HepG2 (cell line): ENCODE data around the gene CEACAM16. TPM values are rescaled to one million over a fixed set of nuclear protein-coding genes. Genes with fewer than 3 reads are reported as not detected.

Experiments used
- CBFB ChIP-seq: sonication (generic); formaldehyde crosslinking; IDR thresholded peaks from 2 replicates; pipeline ENCODE4 v1.4.0; 2020; ENCODE audit warnings: missing genetic modification reagents
- EP300 ChIP-seq, 3 experiments: sonication (generic) in 1 of 3; formaldehyde crosslinking in 1 of 3; IDR thresholded peaks; 2 replicates each; pipeline versions ENCODE4 v1.5.1 to v1.6.1; 2011 to 2020; ENCODE audit warnings: low read depth in 2 of 3, low read length in 2 of 3, borderline replicate concordance in 1 of 3, improper control_type of control experiment in 1 of 3, mild to moderate bottlenecking in 1 of 3, missing genetic modification reagents in 1 of 3, moderate library complexity in 1 of 3
- FLYWCH1 ChIP-seq: sonication (generic); formaldehyde crosslinking; IDR thresholded peaks from 2 replicates; pipeline ENCODE4 v1.8.1; 2023; ENCODE audit warnings: mild to moderate bottlenecking, missing genetic modification reagents
- GATAD2A ChIP-seq: IDR thresholded peaks from 2 replicates; pipeline ENCODE4 v1.6.1; 2016
- HMG20A ChIP-seq: IDR thresholded peaks from 2 replicates; pipeline ENCODE4 v1.6.1; 2016; ENCODE audit warnings: borderline replicate concordance
- MAFK ChIP-seq, 2 experiments: IDR thresholded peaks in 1 of 2; conservative IDR thresholded peaks in 1 of 2; 2 replicates each; pipeline ENCODE4 v1.6.1; 2011; ENCODE audit warnings: improper control_type of control experiment in 2 of 2, low read length in 2 of 2
- MXI1 ChIP-seq: IDR thresholded peaks from 3 replicates; pipeline ENCODE4 v1.6.1; 2012; ENCODE audit warnings: low read depth, low read length, inconsistent platforms, borderline replicate concordance
- NFYB ChIP-seq: sonication (generic); formaldehyde crosslinking; IDR thresholded peaks from 2 replicates; pipeline ENCODE4 v1.4.0; 2020; ENCODE audit warnings: missing genetic modification reagents
- NR2F2 ChIP-seq: IDR thresholded peaks from 2 replicates; pipeline ENCODE4 v1.6.1; 2012; ENCODE audit warnings: low read depth, inconsistent platforms, borderline replicate concordance
- RAD21 ChIP-seq: fragments of 450-650 bp; formaldehyde crosslinking; IDR thresholded peaks from 2 replicates; pipeline ENCODE4 v1.5.0; 2020; ENCODE audit warnings: mild to moderate bottlenecking
- RXRB ChIP-seq: IDR thresholded peaks from 2 replicates; pipeline ENCODE4 v1.6.1; 2016; ENCODE audit warnings: borderline replicate concordance, missing genetic modification reagents, missing compliant biosample characterization
- SALL1 ChIP-seq: sonication (generic); formaldehyde crosslinking; IDR thresholded peaks from 2 replicates; pipeline ENCODE4 v1.8.0; 2022; ENCODE audit warnings: mild to moderate bottlenecking, missing genetic modification reagents
- TCF7L2 ChIP-seq: IDR thresholded peaks from 2 replicates; pipeline ENCODE4 v1.6.1; 2011; ENCODE audit warnings: mild to moderate bottlenecking, low read depth, low read length, moderate library complexity
- ZBTB38 ChIP-seq: sonication (generic); formaldehyde crosslinking; IDR thresholded peaks from 2 replicates; pipeline ENCODE4 v1.5.1; 2020; ENCODE audit warnings: mild to moderate bottlenecking, missing genetic modification reagents
- ZNF572 ChIP-seq: sonication (generic); formaldehyde crosslinking; IDR thresholded peaks from 2 replicates; pipeline ENCODE4 v1.5.1; 2020; ENCODE audit warnings: mild to moderate bottlenecking, missing genetic modification reagents
- ZNF629 ChIP-seq: sonication (generic); formaldehyde crosslinking; conservative IDR thresholded peaks from 2 replicates; pipeline ENCODE4 v1.5.0; 2020; ENCODE audit warnings: missing genetic modification reagents
- polyA plus RNA-seq, 8 experiments: library from polyadenylated mRNA; depleted of rRNA in 3 of 8; stranded (reverse) in 7 of 8; unstranded in 1 of 8; fragments of >200 nt; fragmentation: Illumina TruSeq in 4 of 8; extraction: Trizol in 4 of 8; gene quantifications; 2 replicates each; pipeline versions ENCODE4 v1.2.1 to v1.2.3, GENCODE V29; 2011 to 2016; ENCODE audit warnings: low read depth in 4 of 8, missing spikeins in 1 of 8, mixed read lengths in 1 of 8; ENCODE audit not compliant: insufficient read depth in 1 of 8
- total RNA-seq, 5 experiments: library from RNA; depleted of rRNA; stranded (reverse); fragments of >200 nt; fragmentation: Illumina TruSeq; extraction: Trizol; gene quantifications; 2 replicates each; pipeline ENCODE4 v1.2.3, GENCODE V29; 2016; ENCODE audit warnings: low read depth in 1 of 5
- TF ChIP-seq, protein P1 (sequence below): sonication (generic); formaldehyde crosslinking; IDR thresholded peaks from 2 replicates; pipeline ENCODE4 v1.5.1; 2020; ENCODE audit warnings: mild to moderate bottlenecking, missing genetic modification reagents, moderate library complexity
- TF ChIP-seq, protein P2 (sequence below): IDR thresholded peaks from 2 replicates; pipeline ENCODE4 v1.6.1; 2016; ENCODE audit warnings: mild to moderate bottlenecking
- TF ChIP-seq, protein P3 (sequence below): sonication (generic); formaldehyde crosslinking; conservative IDR thresholded peaks from 2 replicates; pipeline ENCODE4 v1.4.0; 2020; ENCODE audit warnings: missing genetic modification reagents
- TF ChIP-seq, protein P4 (sequence below): sonication (generic); formaldehyde crosslinking; IDR thresholded peaks from 2 replicates; pipeline ENCODE4 v1.4.0; 2020; ENCODE audit warnings: missing genetic modification reagents, borderline replicate concordance

The CEACAM16 gene
- total and polyA plus RNA-seq, 2 of the 13 experiments (the other 11 are each of a cell fraction or from before 2014, with no cell fraction given), result not detected

DNA sequence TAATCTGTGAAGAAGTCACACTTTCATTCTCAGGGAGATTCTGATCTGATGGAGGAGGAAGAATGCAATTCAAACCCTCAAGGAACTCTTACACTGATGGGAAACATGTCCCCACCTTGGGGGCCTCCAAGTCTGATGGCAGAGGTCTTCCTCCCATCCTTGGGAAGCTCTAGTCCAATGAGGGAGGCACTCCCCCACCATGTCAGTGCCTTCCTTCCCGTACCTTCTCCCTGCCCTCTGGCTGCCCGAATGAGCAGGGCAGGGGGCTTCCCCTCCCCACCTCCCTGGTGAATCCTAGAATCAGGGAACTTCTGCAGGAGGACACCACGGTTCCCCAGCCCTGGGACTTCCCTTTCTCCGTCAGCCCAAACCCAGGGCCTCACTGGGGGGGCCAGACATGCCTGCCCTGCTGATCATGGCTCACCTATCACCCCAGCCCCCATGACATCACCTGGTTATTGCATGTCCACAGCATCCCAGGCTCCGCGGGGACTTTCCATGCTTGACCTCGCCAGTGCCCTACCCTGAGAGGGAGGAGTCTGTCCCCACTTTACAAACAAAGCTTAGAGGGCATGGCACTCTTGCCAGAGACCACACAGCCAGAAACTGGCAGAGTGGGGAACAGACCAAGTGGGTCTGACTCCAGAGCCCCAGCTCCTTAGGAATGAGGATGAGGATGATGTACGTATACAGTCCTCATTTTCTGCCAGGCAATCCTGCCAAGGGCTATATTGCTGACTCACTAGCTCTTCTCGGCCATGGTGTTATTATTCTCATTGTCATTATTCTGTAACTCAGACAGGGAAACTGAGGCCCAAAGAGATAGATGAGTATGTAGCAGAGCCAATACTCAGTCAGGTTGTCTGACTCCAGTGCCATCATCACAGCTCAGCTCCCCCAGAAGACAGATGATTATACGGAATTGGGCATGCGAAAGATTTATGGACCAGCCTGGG lies 39.9 kb downstream of the CEACAM16 start (continued):
- TF ChIP-seq, protein P1, sequence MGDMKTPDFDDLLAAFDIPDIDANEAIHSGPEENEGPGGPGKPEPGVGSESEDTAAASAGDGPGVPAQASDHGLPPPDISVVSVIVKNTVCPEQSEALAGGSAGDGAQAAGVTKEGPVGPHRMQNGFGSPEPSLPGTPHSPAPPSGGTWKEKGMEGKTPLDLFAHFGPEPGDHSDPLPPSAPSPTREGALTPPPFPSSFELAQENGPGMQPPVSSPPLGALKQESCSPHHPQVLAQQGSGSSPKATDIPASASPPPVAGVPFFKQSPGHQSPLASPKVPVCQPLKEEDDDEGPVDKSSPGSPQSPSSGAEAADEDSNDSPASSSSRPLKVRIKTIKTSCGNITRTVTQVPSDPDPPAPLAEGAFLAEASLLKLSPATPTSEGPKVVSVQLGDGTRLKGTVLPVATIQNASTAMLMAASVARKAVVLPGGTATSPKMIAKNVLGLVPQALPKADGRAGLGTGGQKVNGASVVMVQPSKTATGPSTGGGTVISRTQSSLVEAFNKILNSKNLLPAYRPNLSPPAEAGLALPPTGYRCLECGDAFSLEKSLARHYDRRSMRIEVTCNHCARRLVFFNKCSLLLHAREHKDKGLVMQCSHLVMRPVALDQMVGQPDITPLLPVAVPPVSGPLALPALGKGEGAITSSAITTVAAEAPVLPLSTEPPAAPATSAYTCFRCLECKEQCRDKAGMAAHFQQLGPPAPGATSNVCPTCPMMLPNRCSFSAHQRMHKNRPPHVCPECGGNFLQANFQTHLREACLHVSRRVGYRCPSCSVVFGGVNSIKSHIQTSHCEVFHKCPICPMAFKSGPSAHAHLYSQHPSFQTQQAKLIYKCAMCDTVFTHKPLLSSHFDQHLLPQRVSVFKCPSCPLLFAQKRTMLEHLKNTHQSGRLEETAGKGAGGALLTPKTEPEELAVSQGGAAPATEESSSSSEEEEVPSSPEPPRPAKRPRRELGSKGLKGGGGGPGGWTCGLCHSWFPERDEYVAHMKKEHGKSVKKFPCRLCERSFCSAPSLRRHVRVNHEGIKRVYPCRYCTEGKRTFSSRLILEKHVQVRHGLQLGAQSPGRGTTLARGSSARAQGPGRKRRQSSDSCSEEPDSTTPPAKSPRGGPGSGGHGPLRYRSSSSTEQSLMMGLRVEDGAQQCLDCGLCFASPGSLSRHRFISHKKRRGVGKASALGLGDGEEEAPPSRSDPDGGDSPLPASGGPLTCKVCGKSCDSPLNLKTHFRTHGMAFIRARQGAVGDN (CRISPR knock-in tag), result peak; percentile 54
- TF ChIP-seq EP300 (IDR thresholded peaks at IDR 0.05; ENCODE audit: low read depth in 2 of 2, low read length in 2 of 2) (peak in 1 of 2 experiments; percentile 54; a peak in 1 of 4 replicates), EP300 (CRISPR knock-in tag; IDR thresholded peaks at IDR 0.05; ENCODE audit: borderline replicate concordance) (no peak), GATAD2A (peak; percentile 65; the same call in 1 of the 2 replicates), TCF7L2 (no peak), NR2F2 (0 out of 2 replicates have a peak, but pooled peaks have one; percentile 22), ZNF572 (CRISPR knock-in tag) (no peak), SALL1 (CRISPR knock-in tag) (0 out of 2 replicates have a peak, but pooled peaks have one; percentile 49), FLYWCH1 (no peak), NFYB (CRISPR knock-in tag) (no peak), ZNF629 (CRISPR knock-in tag) (no peak), MAFK (conservative IDR thresholded peaks at IDR 0.05 in 1 of 2, IDR thresholded peaks at IDR 0.05 in 1 of 2; ENCODE audit: low read length in 2 of 2) (peak; percentile 8 to 36; a peak in 1 of 4 replicates), MXI1 (peak; percentile 27; the same call in 1 of the 3 replicates), HMG20A (peak; percentile 63; the same call in 1 of the 2 replicates), RAD21 (CRISPR knock-in tag) (no peak), CBFB (no peak), RXRB (CRISPR knock-in tag) (peak; percentile 37; the same call in 1 of the 2 replicates), ZBTB38 (CRISPR knock-in tag) (no peak)
- TF ChIP-seq, protein P2, sequence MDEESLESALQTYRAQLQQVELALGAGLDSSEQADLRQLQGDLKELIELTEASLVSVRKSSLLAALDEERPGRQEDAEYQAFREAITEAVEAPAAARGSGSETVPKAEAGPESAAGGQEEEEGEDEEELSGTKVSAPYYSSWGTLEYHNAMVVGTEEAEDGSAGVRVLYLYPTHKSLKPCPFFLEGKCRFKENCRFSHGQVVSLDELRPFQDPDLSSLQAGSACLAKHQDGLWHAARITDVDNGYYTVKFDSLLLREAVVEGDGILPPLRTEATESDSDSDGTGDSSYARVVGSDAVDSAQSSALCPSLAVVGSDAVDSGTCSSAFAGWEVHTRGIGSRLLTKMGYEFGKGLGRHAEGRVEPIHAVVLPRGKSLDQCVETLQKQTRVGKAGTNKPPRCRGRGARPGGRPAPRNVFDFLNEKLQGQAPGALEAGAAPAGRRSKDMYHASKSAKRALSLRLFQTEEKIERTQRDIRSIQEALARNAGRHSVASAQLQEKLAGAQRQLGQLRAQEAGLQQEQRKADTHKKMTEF (CRISPR knock-in tag), result peak; percentile 36; the same call in 1 of the 2 replicates
- TF ChIP-seq, protein P3, sequence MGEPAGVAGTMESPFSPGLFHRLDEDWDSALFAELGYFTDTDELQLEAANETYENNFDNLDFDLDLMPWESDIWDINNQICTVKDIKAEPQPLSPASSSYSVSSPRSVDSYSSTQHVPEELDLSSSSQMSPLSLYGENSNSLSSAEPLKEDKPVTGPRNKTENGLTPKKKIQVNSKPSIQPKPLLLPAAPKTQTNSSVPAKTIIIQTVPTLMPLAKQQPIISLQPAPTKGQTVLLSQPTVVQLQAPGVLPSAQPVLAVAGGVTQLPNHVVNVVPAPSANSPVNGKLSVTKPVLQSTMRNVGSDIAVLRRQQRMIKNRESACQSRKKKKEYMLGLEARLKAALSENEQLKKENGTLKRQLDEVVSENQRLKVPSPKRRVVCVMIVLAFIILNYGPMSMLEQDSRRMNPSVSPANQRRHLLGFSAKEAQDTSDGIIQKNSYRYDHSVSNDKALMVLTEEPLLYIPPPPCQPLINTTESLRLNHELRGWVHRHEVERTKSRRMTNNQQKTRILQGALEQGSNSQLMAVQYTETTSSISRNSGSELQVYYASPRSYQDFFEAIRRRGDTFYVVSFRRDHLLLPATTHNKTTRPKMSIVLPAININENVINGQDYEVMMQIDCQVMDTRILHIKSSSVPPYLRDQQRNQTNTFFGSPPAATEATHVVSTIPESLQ, result no peak
- TF ChIP-seq, protein P4, sequence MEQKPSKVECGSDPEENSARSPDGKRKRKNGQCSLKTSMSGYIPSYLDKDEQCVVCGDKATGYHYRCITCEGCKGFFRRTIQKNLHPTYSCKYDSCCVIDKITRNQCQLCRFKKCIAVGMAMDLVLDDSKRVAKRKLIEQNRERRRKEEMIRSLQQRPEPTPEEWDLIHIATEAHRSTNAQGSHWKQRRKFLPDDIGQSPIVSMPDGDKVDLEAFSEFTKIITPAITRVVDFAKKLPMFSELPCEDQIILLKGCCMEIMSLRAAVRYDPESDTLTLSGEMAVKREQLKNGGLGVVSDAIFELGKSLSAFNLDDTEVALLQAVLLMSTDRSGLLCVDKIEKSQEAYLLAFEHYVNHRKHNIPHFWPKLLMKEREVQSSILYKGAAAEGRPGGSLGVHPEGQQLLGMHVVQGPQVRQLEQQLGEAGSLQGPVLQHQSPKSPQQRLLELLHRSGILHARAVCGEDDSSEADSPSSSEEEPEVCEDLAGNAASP (CRISPR knock-in tag), result peak; percentile 48; the same call in 1 of the 2 replicates
